GM21825 (cell line): Measurements from ENCODE around the gene SLC12A8.

Experiments
- ATAC-seq: cut with Tn5 transposase; IDR thresholded peaks from one replicate; pipeline ENCODE4 v1.9.1; 2021; ENCODE audit warnings: mild to moderate bottlenecking, moderate library complexity; ENCODE audit not compliant: unreplicated experiment

Gene SLC12A8, protein sequence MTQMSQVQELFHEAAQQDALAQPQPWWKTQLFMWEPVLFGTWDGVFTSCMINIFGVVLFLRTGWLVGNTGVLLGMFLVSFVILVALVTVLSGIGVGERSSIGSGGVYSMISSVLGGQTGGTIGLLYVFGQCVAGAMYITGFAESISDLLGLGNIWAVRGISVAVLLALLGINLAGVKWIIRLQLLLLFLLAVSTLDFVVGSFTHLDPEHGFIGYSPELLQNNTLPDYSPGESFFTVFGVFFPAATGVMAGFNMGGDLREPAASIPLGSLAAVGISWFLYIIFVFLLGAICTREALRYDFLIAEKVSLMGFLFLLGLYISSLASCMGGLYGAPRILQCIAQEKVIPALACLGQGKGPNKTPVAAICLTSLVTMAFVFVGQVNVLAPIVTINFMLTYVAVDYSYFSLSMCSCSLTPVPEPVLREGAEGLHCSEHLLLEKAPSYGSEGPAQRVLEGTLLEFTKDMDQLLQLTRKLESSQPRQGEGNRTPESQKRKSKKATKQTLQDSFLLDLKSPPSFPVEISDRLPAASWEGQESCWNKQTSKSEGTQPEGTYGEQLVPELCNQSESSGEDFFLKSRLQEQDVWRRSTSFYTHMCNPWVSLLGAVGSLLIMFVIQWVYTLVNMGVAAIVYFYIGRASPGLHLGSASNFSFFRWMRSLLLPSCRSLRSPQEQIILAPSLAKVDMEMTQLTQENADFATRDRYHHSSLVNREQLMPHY

DNA sequence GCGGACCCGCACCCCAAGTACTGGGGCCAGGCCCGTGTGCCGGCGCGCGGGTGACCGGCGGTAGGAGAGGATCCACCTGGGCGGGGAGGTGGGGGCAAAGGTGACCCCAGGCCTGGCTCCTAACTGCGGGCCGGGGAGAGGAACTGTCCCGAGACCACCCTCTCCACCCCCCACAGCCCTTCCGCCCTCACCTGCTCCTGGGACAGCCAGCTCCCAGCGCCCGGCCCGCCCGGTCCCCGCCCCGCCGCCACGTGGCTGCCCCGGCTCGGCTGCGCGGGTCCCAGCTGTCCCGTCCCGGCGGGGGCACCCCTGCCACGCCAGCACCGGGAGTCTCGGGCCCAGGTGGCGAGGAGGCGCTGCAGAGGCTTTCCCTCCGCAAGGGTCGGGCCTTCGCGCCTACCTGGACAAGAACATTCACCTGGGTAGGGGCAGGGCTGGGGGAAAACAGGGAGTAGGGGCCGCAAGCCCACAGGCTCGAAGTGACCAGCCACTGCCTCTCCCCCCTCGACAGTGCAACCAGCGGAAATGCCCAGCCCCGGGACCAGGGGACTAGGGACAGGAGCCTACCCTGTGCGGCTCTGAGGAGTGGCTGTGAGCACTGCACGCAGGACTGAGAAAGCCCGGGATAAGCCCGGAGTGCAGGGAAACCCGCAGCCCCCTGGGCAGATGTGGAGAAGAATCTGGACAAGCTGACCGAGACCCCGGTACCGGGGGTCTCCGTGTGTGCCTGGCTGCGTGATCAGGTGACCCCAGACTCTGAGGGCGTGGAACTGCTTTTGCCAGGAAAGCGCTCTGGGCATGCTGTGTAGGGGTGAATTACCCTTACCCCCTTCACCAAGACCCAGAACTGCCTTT lies at the start of gene SLC12A8:
Gene SLC12A8 (minus strand): TSS at position 240 of the 855 bp plus-strand sequence. CDS start 1,399 bp downstream, outside the sequence.
- no peak for ATAC-seq

DNA sequence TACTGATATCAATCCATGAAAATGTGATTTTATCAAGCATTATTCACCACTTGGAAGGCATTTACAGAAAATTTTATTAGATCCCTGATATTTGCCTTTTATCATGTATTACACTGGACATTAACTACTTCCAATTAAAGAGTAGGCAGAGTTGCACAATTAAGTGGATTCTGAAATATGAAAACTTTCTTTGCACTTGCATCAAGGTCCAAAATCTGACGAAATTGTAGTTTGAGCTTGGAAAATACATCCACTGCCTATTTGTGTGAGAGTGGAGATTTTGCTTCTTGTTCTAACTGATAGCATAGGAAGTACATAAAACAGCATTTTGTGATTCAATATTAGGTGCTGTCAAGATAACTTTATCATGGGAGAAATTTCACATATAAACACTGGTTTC lies 49.6 kb upstream of the SLC12A8 start:
- no peak for ATAC-seq

DNA sequence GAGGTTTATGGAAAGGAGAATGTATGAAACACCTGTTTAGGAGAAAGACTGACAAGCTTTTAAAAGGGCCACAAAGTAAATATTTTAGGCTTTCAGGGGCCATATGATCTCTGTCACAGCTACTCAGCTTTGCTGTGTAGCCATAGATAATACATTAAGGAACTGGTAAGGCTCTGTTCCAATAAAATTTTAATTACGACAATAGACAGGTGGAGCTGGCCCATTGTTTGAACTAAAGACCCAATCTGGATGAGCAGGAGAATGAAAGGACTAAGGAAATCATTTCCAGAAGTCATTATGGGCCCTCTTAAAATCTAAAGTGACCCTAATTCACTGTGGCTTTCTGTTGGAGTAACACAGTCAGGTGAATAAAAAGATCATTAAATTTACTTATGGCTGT lies 48.5 kb upstream of the SLC12A8 start:
- no peak for ATAC-seq

DNA sequence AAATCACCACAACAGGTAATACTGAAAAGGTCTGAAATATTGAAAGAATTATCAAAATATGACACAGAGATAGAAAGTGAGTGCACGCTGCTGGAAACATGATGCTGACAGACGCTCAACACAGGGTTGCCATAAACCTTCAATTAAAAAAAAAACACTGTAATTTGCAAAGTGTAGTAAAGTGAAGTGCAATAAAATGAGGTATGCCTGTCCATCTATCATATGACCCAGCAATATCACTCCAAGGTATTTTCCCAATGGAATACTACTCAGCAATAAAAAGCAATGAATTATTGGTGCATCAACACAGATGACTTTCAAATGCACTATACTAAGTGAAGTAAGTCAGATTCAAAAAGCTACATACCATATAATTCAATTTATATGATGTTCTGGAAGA lies 47.6 kb upstream of the SLC12A8 start:
- no peak for ATAC-seq

DNA sequence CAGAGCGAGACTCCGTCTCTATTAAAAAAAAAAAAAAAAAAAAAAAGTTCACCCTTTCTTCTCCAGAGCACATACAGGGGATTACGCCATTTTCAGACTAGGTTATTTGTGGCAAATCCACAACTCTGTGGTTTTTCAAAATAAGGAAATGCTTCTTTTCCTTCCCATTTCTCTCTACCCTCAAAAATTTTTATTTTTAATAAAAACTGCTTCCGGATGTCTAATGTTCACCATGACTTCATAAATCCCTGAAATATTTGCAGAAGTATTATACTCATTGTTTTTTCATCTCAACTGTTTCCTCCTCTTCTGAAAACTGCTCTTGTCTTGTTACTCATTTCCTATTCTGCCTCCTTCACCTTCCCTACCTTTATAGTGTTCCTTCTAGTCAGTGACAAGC lies 45.0 kb upstream of the SLC12A8 start:
- no peak for ATAC-seq

DNA sequence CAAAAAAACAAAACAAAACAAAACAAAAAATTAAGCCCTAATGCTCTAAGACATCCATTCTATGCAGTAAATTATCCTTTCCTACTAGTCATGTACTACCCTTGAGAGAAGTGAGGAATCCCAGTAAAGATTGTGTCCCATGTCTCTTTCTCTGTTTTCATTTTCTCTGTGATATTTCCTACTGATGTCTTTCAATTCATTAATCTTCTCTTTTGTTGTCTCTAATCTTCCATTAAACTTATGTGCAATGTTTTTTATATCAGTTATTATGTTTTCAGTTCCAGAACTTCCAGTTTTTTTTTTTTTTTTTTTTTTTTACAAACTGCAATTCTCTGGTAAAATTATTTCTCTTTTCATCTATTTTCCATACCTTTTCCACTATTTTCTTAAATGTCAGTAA lies 44.1 kb upstream of the SLC12A8 start:
- ATAC-seq, result no peak

DNA sequence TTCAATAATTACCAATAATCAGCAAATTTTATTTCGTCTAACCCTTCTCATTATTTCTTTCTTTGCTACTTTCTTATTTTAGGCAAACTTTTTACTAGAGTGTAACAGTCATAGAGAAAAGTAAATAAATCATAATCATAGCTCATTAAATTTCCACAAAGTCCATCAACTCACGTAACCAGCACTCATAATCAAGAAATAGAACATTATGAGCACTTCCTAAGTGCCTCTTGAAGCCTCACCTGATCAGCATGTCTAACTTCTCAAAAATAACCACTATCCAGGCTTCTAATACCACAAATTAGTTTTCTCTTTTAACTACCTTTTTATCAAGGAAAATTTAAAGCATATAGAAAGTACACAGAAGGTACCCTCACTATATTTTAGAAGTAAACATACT lies 38.4 kb upstream of the SLC12A8 start:
- ATAC-seq, result no peak

DNA sequence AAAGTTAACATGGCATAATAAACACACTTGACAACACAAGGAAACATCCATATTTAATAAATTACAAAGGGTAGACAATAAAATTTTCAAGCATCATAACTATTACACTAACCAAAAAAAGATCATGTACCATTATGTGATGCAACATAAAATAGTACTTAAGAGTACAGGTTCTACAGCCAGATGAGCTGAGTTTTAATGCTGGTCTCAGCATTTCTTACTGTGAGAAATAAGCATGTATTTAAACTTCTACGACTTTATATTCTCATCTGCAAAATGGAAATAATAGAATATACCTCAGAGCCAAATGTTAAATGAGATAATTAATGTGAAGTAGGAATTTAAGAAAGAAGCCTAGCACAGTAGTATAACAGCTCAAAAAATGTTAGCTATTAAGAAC lies 33.7 kb upstream of the SLC12A8 start:
- no peak for ATAC-seq

DNA sequence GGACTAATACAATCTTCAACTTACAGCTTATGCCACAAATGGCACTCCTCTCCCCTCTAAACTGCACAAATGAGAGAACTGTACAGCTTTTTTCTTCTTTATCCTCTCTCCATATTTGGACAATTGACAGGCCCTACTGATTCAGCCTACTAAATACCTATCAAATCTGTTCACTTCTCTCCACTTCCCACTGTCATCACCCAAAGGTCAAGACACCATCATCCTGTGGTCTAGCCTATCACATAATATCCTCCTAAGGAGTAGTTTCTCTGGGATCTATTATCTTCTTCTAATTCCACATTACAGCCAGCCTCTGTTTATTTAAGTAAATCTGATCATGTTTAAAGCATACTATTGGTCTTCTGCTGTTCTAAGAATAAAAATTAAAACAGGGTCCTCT lies 33.0 kb upstream of the SLC12A8 start:
- ATAC-seq, result no peak

DNA sequence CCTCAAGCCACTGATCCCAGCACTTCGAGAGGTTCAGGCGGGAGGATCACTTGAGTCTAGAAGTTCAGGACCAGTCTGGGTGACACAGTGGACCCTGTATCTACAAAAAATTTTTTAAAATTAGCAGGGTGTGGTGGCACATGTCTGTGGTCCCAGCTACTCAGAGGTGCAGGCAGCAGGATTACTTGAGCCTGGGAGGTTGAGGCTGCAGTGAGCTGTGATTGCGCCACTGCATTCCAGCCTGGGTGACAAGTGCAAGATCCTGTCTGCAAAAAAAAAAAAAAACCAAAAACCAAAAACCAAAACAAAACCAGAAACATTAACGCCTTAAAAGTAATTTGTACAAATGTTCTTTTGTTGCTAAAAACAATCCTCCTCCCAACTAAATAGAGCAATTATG lies 27.9 kb upstream of the SLC12A8 start:
- no peak for ATAC-seq

DNA sequence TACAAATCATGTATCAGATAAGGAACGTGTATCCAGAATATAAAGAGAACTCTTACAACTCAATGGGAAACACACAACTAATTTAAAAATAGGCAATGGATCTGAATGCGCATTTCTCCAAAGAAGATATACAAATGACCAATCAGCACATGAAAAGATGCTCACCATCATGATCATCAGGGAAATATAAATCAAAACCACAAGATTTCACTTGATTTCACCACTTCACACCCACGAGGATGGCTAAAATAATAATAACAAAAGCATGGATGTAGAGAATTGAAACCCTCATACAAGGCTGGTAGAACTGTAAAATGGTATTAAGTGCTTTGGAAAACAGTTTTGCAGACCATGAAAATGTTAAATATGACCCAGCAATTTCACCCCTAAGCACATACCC lies 26.7 kb upstream of the SLC12A8 start:
- ATAC-seq, result no peak

DNA sequence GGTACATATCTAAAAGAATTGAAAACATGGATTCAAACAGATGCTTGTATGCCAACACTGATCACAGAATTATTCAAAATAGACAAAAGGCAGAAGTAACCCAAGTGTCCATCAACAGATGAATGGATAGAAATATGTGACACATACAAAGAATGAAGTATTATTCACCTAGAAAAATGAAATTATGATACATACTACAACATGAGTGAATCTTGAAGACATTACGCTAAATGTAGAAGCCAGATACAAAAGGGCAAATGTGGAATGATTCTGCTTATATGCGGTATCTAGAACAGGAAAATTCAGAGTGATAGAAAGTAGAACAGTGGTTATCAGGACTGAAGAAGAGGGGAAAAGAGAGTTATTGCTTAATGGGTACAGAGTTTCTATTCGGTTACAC lies 26.2 kb upstream of the SLC12A8 start:
- no peak for ATAC-seq

DNA sequence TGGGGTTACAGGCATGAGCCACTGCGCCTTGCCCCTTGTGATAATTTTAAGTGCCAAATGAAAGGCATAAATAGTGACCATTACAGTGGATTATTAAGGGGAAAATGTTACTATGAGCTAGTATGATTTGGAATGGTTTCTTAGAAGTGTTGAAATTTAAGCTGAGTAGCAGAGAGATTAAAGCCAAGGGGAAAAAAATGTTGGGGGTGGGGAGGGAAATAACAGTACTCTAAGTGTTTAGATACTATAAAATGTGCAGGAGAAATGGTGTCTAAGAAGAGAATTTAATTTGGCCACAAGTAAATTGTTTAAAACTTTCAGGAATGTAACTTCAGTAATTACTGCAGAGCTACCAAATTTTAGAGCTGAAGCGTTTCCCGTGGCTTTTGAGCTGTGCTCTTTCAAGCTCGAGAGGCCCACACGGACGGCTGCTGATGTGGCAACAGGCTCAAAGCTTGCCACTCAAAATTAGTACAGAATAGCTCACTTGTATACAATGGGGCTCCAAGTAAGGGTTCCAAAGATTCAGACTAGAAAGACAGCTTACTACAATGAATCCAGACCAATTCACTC lies 23.9 kb upstream of the SLC12A8 start:
- ATAC-seq, result no peak

DNA sequence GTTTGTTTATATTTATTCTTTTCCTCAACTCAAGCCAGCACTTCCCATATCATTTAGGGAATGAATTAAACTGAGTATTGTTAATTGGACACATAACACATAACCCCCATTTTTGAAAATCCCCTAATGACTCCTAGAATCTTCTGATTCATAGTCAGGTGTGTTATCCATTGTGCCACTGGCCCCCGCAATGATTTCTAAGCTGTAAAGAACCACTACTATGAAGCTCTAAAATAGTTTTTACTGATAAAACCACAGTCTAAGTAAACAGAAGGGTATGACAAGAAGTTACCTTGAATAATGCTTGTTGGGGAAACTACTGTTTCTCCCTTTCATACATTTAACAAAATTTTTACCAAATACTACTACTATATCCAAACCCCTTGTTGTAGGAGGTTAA lies 22.3 kb upstream of the SLC12A8 start:
- ATAC-seq, result no peak

DNA sequence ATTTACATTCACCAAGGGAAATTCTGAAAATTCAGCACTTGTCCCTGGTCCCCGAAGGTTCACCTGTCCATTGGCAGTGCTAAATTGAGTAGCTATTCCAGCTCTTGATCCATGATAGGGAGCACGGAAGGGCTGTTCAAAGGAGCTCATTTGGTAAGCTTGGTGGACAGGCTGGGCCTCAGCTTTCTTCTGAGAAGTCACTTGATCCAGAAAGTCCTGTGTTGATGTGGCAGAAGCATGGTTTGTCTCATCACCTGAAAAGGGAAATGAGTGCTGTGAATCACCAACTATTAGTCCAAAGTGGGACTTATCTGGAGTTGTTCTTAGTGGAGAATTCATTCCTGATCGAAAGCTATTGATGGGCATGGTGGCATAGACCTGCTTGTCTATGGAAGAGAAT lies 19.9 kb upstream of the SLC12A8 start:
- no peak for ATAC-seq

DNA sequence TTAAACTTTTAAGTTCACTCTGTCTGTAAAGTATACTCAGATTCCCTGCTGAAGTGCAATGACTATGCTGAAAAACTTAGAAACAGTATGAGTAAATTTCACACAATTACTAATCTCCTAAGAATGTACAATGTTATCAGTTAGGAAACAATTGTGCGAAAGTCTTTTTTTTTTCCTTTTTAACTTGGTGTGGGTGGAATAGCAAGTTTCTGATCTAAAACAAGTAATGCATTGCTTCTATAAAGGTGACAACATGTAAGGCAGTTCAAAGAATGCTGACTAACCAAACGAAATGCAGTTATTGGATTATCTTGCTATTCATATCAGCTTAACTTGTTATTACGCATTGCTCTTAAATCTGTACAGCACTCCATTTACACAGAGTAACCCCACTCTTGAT lies 19.3 kb upstream of the SLC12A8 start:
- ATAC-seq, result no peak

DNA sequence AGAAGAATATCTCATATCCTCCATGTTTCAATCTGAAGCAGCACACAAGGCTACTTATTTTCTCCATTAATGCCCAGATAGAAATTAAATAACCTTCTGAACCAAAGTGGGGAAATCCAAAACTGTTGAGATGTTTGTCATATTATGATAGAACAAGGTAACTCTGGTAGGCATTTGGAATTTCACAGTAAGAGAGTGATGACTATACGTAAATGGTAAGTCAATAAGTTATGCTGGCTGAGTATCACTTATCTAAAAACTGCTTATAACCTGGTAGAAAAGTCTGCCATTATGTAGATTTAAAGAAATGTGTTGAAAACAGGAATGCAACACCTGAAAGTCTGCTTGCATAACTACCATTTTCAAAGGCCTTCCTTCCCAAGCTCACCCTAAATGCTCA lies 17.2 kb upstream of the SLC12A8 start:
- no peak for ATAC-seq

DNA sequence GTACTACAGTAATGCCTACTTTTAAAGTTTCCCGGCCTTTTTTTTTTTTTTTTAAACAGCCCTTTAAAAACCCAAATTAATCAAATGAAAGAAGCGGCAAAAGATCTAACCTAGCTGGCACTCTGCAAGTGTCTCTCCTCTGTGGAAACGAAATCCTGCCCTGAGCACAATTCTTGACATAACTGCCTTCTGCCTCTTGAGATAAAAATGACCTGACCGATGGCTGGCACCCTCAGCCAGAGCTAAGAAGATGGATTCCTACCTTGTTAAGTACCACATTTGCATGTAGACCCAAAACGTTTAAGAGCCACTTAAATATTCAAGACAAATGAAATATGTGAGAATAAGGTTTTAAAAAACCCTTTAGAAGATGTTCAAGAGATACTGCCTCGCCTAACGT lies 16.6 kb upstream of the SLC12A8 start:
- ATAC-seq, result no peak

DNA sequence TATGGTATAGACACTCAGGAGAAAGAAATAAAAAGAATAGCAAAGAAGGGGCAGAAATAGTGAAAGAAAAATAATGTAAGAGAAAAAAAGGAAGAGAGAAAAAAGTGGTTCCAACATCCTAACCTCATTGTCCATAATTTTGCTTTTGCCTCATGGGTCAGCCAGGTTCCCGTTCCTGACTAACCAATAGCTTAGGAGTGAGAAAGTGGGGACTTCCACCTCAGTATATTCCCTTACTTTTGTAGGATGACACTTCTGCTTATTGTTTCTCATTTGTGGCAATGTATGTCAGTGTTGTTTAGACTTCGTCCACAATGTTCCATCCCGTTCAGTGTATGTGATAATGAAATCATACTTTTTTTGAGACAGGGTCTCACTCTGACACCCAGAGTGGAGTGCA lies 9.3 kb upstream of the SLC12A8 start:
- no peak for ATAC-seq

DNA sequence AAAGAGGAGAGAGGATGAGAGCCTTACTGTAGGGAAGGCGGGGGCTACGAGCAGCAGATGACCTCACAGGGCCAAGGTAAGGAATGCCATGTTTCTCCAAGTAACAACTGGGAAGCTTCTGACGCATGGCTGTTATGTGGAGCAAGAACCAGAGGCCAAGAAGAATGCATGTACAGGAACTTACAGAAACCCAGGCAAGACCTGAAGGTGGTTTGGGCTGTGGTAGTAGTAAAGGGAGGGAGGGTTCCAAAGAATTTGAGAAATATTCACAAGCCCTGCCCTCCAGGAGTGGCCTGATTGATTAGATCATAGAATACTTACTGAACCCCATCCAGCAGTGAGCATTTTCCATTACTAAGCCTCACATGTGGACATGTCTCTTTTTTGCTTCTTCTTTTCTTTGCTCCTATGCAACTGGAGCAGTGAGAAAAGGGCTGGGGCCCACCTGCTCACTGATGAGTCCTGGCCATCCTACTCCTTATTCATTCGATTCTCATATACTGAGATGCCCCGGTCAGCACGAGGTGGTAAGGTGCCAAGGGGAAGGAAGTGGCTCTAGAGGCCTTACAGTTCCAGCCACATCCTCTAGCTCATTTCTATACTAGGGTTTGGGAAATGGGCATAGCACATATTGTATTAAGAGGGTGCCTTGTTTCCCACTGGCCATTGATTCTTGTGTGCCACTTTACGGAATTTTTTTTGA lies 8.3 kb upstream of the SLC12A8 start:
- ATAC-seq, result no peak

DNA sequence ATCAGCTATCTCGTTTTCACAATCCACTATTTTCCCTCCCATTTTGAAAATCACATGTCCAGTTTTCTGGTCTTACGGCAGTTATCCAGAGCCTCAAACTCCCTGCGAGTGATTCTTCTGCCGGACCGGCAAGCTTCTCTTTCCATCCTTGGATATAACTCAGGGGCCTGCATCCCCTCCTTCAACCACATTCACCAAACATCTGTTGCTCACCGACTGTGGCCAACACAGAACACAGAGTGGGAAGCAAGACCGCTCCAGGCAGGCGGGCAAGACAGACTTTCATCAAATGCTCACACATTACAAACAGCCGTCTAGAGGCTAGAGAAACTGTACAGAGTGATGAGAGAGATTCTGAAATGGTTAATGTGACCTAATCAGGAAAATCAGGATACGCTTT lies 7.6 kb upstream of the SLC12A8 start:
- no peak for ATAC-seq
